ENCODE data around the gene PPP2CA. TPM values are rescaled to one million over a fixed set of nuclear protein-coding genes. Genes with fewer than 3 reads are reported as not detected.

The PPP2CA gene
- total RNA-seq, 5 donors from 2014 or later (not counting 1 experiment from before 2014, with no cell fraction given), result 87.1 to 168 (median 104) TPM

GRCh38 chr5:134177369-134178095 lies 48.3 kb downstream of the PPP2CA start:
- DNase-seq (peak in 1 of 35 experiments; percentile 46), ATAC-seq (replicated peaks in 1 of 4) (no peak)
- peaks cover 0 to 11% of the 10 kb centered on the region in 2 donors for H3K36me3 ChIP-seq (ENCODE audit: control insufficient read depth in 2 of 2, extremely low read depth in 1 of 2, insufficient read depth in 1 of 2, low read length in 1 of 2)
- peak overlapping the region; percentile 96 to 97 for H3K27ac Mint-ChIP-seq
- H3K27ac ChIP-seq (ENCODE audit: low read length), result peak overlapping the region; percentile 96
- peak overlapping the region; percentile 95 to 97 (median 96) for H3K4me3 Mint-ChIP-seq
- peak overlapping the region; percentile 61 to 96 for H3K4me3 ChIP-seq (ENCODE audit: control insufficient read depth in 1 of 2, extremely low read depth in 1 of 2, low read length in 1 of 2)
- CTCF ChIA-PET, result interaction anchor here (0.5 to 1.5 kb wide), 13 partner anchors 9 to 1379 kb away, joined by 3 to 7 read pairs (median 3); no protein-coding TSS in a partner anchor
- H3K9me3 Mint-ChIP-seq, result no peaks in the 10 kb centered on the region
- H3K9me3 ChIP-seq, result no peaks in the 10 kb centered on the region
- no peaks in the 10 kb centered on the region for H3K27me3 ChIP-seq (replicated peaks in 1 of 2; ENCODE audit: control insufficient read depth in 2 of 2, extremely low read depth in 1 of 2, insufficient read depth in 2 of 2, low read length in 1 of 2)
- peaks cover 29 to 37% (median 30%) of the 10 kb centered on the region in 3 donors for H3K4me1 Mint-ChIP-seq
- peaks cover 10% of the 10 kb centered on the region for H3K36me3 Mint-ChIP-seq
- POLR2A ChIA-PET, result interaction anchor here (0.5 to 2.8 kb wide), 19 partner anchors 12 to 347 kb away, joined by 3 to 32 read pairs (median 4); partner anchors contain the start of genes PPP2CA (in 1 of the 2) and TCF7 (in 1 of the 2)
- no peaks in the 10 kb centered on the region for H3K27me3 Mint-ChIP-seq
- peaks cover 13 to 26% of the 10 kb centered on the region in 2 experiments for H3K4me1 ChIP-seq (ENCODE audit: control insufficient read depth in 1 of 2, extremely low read depth in 1 of 2, insufficient read depth in 2 of 2, low read length in 2 of 2)
- 29% methylated on average over 13 of the region's 29 CpGs for WGBS (ENCODE audit: insufficient coverage)

DNA sequence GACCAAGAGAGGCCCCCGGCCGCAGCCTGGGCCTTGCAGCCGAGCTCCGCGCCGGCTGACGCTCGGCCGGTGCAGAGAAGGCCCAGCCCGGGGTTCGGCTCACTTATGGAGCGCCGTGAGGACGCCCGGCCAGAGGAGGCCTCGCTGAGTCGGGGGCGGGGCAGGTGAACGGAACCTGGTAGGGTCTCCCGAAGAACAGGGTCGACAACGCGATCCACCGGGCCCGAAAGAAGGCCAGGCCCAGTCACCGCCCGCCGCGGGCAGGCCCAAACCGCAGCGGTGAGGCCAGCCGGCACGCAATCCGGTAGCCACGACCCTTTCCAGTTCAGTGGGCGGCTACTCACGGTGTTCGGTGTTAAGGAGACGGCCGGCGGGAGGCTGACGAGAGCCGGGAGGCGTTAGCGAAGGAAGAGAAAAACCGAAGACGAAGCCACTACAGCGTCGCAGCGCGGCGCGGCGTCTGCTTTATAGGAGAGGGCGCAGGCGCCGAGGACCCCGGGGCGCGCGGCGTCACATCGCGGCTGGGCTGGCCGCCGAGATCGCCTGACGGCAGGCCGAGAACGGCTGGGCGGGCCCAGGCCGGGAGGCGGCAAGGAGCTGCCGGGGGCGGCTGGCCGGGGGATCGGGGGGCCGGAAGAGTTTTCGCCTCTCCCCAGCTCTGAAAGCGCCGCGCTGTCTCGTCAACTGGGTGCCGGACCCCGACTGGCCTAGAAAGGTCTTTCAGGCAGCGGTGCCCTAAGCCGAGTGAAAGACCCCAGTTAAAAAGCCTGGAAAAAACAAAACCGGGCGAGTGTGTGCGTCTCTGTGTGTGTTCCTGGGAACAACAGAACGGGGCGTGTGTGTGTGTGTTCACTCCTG lies 49.1 kb downstream of the PPP2CA start, which contains the start of gene SKP1:
Gene SKP1 (minus strand): TSS at position 440 of the 858 bp plus-strand sequence. CDS start 2,928 bp downstream, outside the sequence.
- DNase-seq (peak; percentile 73 to 93 (median 84)), ATAC-seq (replicated peaks in 1 of 4) (peak; percentile 84 to 94 (median 87))
- H3K4me1 ChIP-seq (ENCODE audit: control insufficient read depth in 1 of 2, extremely low read depth in 1 of 2, insufficient read depth in 2 of 2, low read length in 2 of 2), result peaks cover 17 to 26% of the 10 kb centered on the region in 2 experiments
- no peaks in the 10 kb centered on the region for H3K9me3 Mint-ChIP-seq
- H3K36me3 Mint-ChIP-seq, result peaks cover 16% of the 10 kb centered on the region
- CTCF ChIA-PET, result interaction anchor here (0.5 to 1.5 kb wide), 13 partner anchors 10 to 1379 kb away, joined by 3 to 7 read pairs (median 4); no protein-coding TSS in a partner anchor
- POLR2A ChIA-PET, result interaction anchor here (0.5 to 2.8 kb wide), 25 partner anchors 12 to 348 kb away, joined by 3 to 32 read pairs (median 4); partner anchors contain the start of genes PPP2CA (in 1 of the 2) and TCF7 (in 1 of the 2)
- H3K4me3 Mint-ChIP-seq, result peak within 1 kb of the TSS; percentile 95 to 97 (median 96)
- under 1% methylated on average over 92 of the region's 92 CpGs for WGBS (ENCODE audit: insufficient coverage)
- H3K9me3 ChIP-seq, result no peaks in the 10 kb centered on the region
- H3K4me1 Mint-ChIP-seq, result peaks cover 36 to 45% (median 36%) of the 10 kb centered on the region in 3 donors
- H3K36me3 ChIP-seq (ENCODE audit: control insufficient read depth in 2 of 2, extremely low read depth in 1 of 2, insufficient read depth in 1 of 2, low read length in 1 of 2), result peaks cover 0 to 19% of the 10 kb centered on the region in 2 donors
- H3K27ac Mint-ChIP-seq, result peak within 1 kb of the TSS; percentile 96 to 97
- no peaks in the 10 kb centered on the region for H3K27me3 Mint-ChIP-seq
- H3K27ac ChIP-seq (ENCODE audit: low read length), result peak within 1 kb of the TSS; percentile 96
- H3K4me3 ChIP-seq (ENCODE audit: control insufficient read depth in 1 of 2, extremely low read depth in 1 of 2, low read length in 1 of 2), result peak within 1 kb of the TSS; percentile 61 to 96
- no peaks in the 10 kb centered on the region for H3K27me3 ChIP-seq (replicated peaks in 1 of 2; ENCODE audit: control insufficient read depth in 2 of 2, extremely low read depth in 1 of 2, insufficient read depth in 2 of 2, low read length in 1 of 2)

- peaks cover 23% of the 10 kb centered on the region for H3K36me3 Mint-ChIP-seq
- Histone ChIP-seq H3K27ac (ENCODE audit: low read length) (peak overlapping the region; percentile 96), H3K27me3 (replicated peaks in 1 of 2; ENCODE audit: control insufficient read depth in 2 of 2, extremely low read depth in 1 of 2, insufficient read depth in 2 of 2, low read length in 1 of 2) (no peaks in the 10 kb centered on the region), H3K4me3 (ENCODE audit: control insufficient read depth in 1 of 2, extremely low read depth in 1 of 2, low read length in 1 of 2) (peak overlapping the region; percentile 61 to 96), H3K4me1 (ENCODE audit: control insufficient read depth in 1 of 2, extremely low read depth in 1 of 2, insufficient read depth in 2 of 2, low read length in 2 of 2) (peaks cover 19 to 26% of the 10 kb centered on the region in 2 experiments), H3K36me3 (ENCODE audit: control insufficient read depth in 2 of 2, extremely low read depth in 1 of 2, insufficient read depth in 1 of 2, low read length in 1 of 2) (peaks cover 0 to 26% of the 10 kb centered on the region in 2 donors), H3K9me3 (no peaks in the 10 kb centered on the region)
- DNase-seq (peak in 4 of 35 experiments; percentile 4 to 27 (median 16)), ATAC-seq (replicated peaks in 1 of 4) (peak; percentile 1 to 25 (median 16))
- POLR2A ChIA-PET, result interaction anchor here (0.5 to 2.8 kb wide), 9 partner anchors 11 to 349 kb away, joined by 3 to 32 read pairs (median 4); partner anchors contain the start of gene PPP2CA (in 1 of the 2)
- H3K4me1 Mint-ChIP-seq, result peaks cover 42 to 52% (median 43%) of the 10 kb centered on the region in 3 donors
- H3K4me3 Mint-ChIP-seq, result peak overlapping the region; percentile 95 to 97 (median 96)
- 0% methylated on average over 18 of the region's 31 CpGs for WGBS (ENCODE audit: insufficient coverage)
- CTCF ChIA-PET, result interaction anchor here in 1 of 2 donors (1.2 kb wide), 2 partner anchors 136 to 402 kb away, joined by 3 to 4 read pairs; no protein-coding TSS in a partner anchor
- no peaks in the 10 kb centered on the region for H3K27me3 Mint-ChIP-seq
- H3K27ac Mint-ChIP-seq, result peak overlapping the region; percentile 96 to 97
- H3K9me3 Mint-ChIP-seq, result no peaks in the 10 kb centered on the region
Observed at GRCh38 chr5:134175921-134176510, 49.9 kb downstream of the PPP2CA start.

- no peaks in the 10 kb centered on the region for H3K9me3 Mint-ChIP-seq
- H3K9me3 ChIP-seq, result no peaks in the 10 kb centered on the region
- peaks cover 51 to 61% (median 51%) of the 10 kb centered on the region in 3 donors for H3K4me1 Mint-ChIP-seq
- no peak for DNase-seq
- peak overlapping the region; percentile 61 to 96 for H3K4me3 ChIP-seq (ENCODE audit: control insufficient read depth in 1 of 2, extremely low read depth in 1 of 2, low read length in 1 of 2)
- ChIA-PET CTCF (interaction anchor here in 1 of 2 donors (1.0 kb wide), 1 partner anchor 135 kb away, joined by 3 read pairs; no protein-coding TSS in a partner anchor), POLR2A (interaction anchor here (0.6 to 2.8 kb wide), 7 partner anchors 19 to 419 kb away, joined by 3 to 32 read pairs (median 4); partner anchors contain the start of gene PPP2CA (in 1 of the 2))
- no peaks in the 10 kb centered on the region for H3K27me3 ChIP-seq (replicated peaks in 1 of 2; ENCODE audit: control insufficient read depth in 2 of 2, extremely low read depth in 1 of 2, insufficient read depth in 2 of 2, low read length in 1 of 2)
- H3K4me3 Mint-ChIP-seq, result peak overlapping the region; percentile 95 to 97 (median 96)
- no CpG with 5 or more reads among the region's 10 CpGs for WGBS (ENCODE audit: insufficient coverage)
- no peaks in the 10 kb centered on the region for H3K27me3 Mint-ChIP-seq
- H3K4me1 ChIP-seq (ENCODE audit: control insufficient read depth in 1 of 2, extremely low read depth in 1 of 2, insufficient read depth in 2 of 2, low read length in 2 of 2), result peaks cover 19 to 26% of the 10 kb centered on the region in 2 experiments
- H3K27ac Mint-ChIP-seq, result peak overlapping the region; percentile 34 to 36
- no peak for ATAC-seq (replicated peaks in 1 of 4)
- H3K27ac ChIP-seq (ENCODE audit: low read length), result peak overlapping the region; percentile 96
- peaks cover 27% of the 10 kb centered on the region for H3K36me3 Mint-ChIP-seq
- peaks cover 2 to 35% of the 10 kb centered on the region in 2 donors for H3K36me3 ChIP-seq (ENCODE audit: control insufficient read depth in 2 of 2, extremely low read depth in 1 of 2, insufficient read depth in 1 of 2, low read length in 1 of 2)
Observed at GRCh38 chr5:134174841-134175839, 50.7 kb downstream of the PPP2CA start.

- H3K27me3 ChIP-seq (replicated peaks in 1 of 2; ENCODE audit: control insufficient read depth in 2 of 2, extremely low read depth in 1 of 2, insufficient read depth in 2 of 2, low read length in 1 of 2), result no peaks in the 10 kb centered on the region
- no peak overlapping the region for H3K4me3 ChIP-seq (ENCODE audit: control insufficient read depth in 1 of 2, extremely low read depth in 1 of 2, low read length in 1 of 2)
- H3K9me3 Mint-ChIP-seq, result no peaks in the 10 kb centered on the region
- no peak overlapping the region for H3K27ac Mint-ChIP-seq
- H3K4me1 Mint-ChIP-seq, result peaks cover 66 to 77% (median 66%) of the 10 kb centered on the region in 3 donors
- no peak overlapping the region for H3K27ac ChIP-seq (ENCODE audit: low read length)
- peaks cover 8 to 60% of the 10 kb centered on the region in 2 donors for H3K36me3 ChIP-seq (ENCODE audit: control insufficient read depth in 2 of 2, extremely low read depth in 1 of 2, insufficient read depth in 1 of 2, low read length in 1 of 2)
- DNase-seq, result no peak
- H3K27me3 Mint-ChIP-seq, result no peaks in the 10 kb centered on the region
- peaks cover 37% of the 10 kb centered on the region for H3K36me3 Mint-ChIP-seq
- ChIA-PET CTCF (interaction anchor here in 1 of 2 donors (0.6 to 1.0 kb wide), 2 partner anchors 12 to 132 kb away, joined by 3 read pairs; no protein-coding TSS in a partner anchor), POLR2A (interaction anchor here (0.6 to 1.3 kb wide), 3 partner anchors 19 to 1213 kb away, joined by 3 to 4 read pairs (median 4); no protein-coding TSS in a partner anchor)
- no peak for ATAC-seq (replicated peaks in 1 of 4)
- WGBS (ENCODE audit: insufficient coverage), result 86% methylated on average over 4 of the region's 4 CpGs
- peaks cover 11 to 23% of the 10 kb centered on the region in 2 experiments for H3K4me1 ChIP-seq (ENCODE audit: control insufficient read depth in 1 of 2, extremely low read depth in 1 of 2, insufficient read depth in 2 of 2, low read length in 2 of 2)
- no peaks in the 10 kb centered on the region for H3K9me3 ChIP-seq
- peak overlapping the region in 1 of 3 donors; percentile 25 for H3K4me3 Mint-ChIP-seq
Observed at GRCh38 chr5:134171972-134172371, 53.9 kb downstream of the PPP2CA start.

Measured in T-cell (primary cell).